GM19025 (cell line): ENCODE results near the gene BCL2L1.
"Not testable (repeated sequence)": the region's sequence is repeated elsewhere in the genome, so short reads cannot be mapped to it uniquely, and the experiment has no call there.

Source experiments
- ATAC-seq: cut with Tn5 transposase; IDR thresholded peaks from one replicate; pipeline ENCODE4 v1.9.1; 2021; ENCODE audit warnings: mild to moderate bottlenecking, low read depth, moderate library complexity; ENCODE audit not compliant: unreplicated experiment

BCL2L1 gene

GRCh38 chr20:31678389-31679356 is 44.0 kb downstream of the BCL2L1 start:
- no peak for ATAC-seq

GRCh38 chr20:31677553-31678260 is 45.0 kb downstream of the BCL2L1 start:
- ATAC-seq = no peak

- ATAC-seq = no peak
Observed at GRCh38 chr20:31676609-31676989, 46.1 kb downstream of the BCL2L1 start.

GRCh38 chr20:31675828-31676608 is 46.6 kb downstream of the BCL2L1 start:
- ATAC-seq = no peak

- ATAC-seq = peak; percentile 77
Observed at GRCh38 chr20:31674895-31675827, 47.5 kb downstream of the BCL2L1 start.

- no peak for ATAC-seq
Observed at GRCh38 chr20:31673943-31674463, 48.7 kb downstream of the BCL2L1 start.

GRCh38 chr20:31673435-31673834 is 49.2 kb downstream of the BCL2L1 start:
- ATAC-seq = no peak

GRCh38 chr20:31671324-31671723 is 51.3 kb downstream of the BCL2L1 start:
- no peak for ATAC-seq

GRCh38 chr20:31670371-31671228 is 52.1 kb downstream of the BCL2L1 start:
- ATAC-seq = no peak

GRCh38 chr20:31669876-31670275 is 52.8 kb downstream of the BCL2L1 start:
- ATAC-seq = no peak

GRCh38 chr20:31668944-31669343 is 53.7 kb downstream of the BCL2L1 start:
- ATAC-seq = not testable (repeated sequence)

GRCh38 chr20:31667315-31668285 is 55.1 kb downstream of the BCL2L1 start:
- no peak for ATAC-seq

- ATAC-seq = no peak
Observed at GRCh38 chr20:31666258-31667042, 56.2 kb downstream of the BCL2L1 start.

- no peak for ATAC-seq
Observed at GRCh38 chr20:31665753-31666152, 56.9 kb downstream of the BCL2L1 start.

- no peak for ATAC-seq
Observed at GRCh38 chr20:31664696-31665354, 57.8 kb downstream of the BCL2L1 start.
